Thoracic aorta (tissue), 2 donors: Measurements from ENCODE around the gene TAF4B. TPM values are rescaled to one million over a fixed set of nuclear protein-coding genes. Genes with fewer than 3 reads are reported as not detected.

ENCODE experiments used
- ATAC-seq: fragments of 150-250 bp; one replicate; pipeline ENCODE4 v1.8.0; 2017; ENCODE audit warnings: low read depth; ENCODE audit not compliant: insufficient number of reproducible peaks, low FRiP score
- DNase-seq: peaks from one replicate; pipeline ENCODE4 v3.0.0-alpha.2; 2020; ENCODE audit warnings: low spot score
- H3K27ac ChIP-seq, 2 donors: fragments of 200-600 bp; sonication (generic); 1 replicate in 1 of 2; 2 replicates in 1 of 2; pipeline ENCODE4 v1.5.1; 2016; ENCODE audit warnings: mild to moderate bottlenecking in 2 of 2, moderate library complexity in 2 of 2
- H3K27me3 ChIP-seq: fragments of 200-600 bp; sonication (generic); replicated peaks from 2 replicates; pipeline ENCODE4 v1.6.0; 2016; ENCODE audit warnings: mild to moderate bottlenecking; ENCODE audit not compliant: insufficient read depth
- H3K36me3 ChIP-seq: fragments of 200-600 bp; sonication (generic); one replicate; pipeline ENCODE4 v1.5.1; 2016
- H3K4me1 ChIP-seq, 2 donors: fragments of 200-600 bp; sonication (generic); 1 replicate in 1 of 2; 2 replicates in 1 of 2; pipeline versions ENCODE4 v1.5.1 to v1.6.0; 2016; ENCODE audit warnings: low read depth in 2 of 2, mild to moderate bottlenecking in 1 of 2; ENCODE audit not compliant: control insufficient read depth in 1 of 2
- H3K4me3 ChIP-seq: fragments of 200-600 bp; sonication (generic); 2 replicates; pipeline ENCODE4 v1.5.1; 2016; ENCODE audit warnings: mild to moderate bottlenecking
- H3K9me3 ChIP-seq: fragments of 200-600 bp; sonication (generic); 2 replicates; pipeline ENCODE4 v1.5.1; 2016
- total RNA-seq, 2 donors: library from RNA; depleted of rRNA; stranded (reverse); fragments of >200 nt; gene quantifications; one replicate each; pipeline versions ENCODE4 v1.1.0 to v1.2.3, GENCODE V29; 2016
- TF ChIP-seq, protein P1 (sequence below): fragments of 200-600 bp; sonication (generic); IDR thresholded peaks from one replicate; pipeline ENCODE4 v1.5.1; 2019; ENCODE audit warnings: antibody characterized with exemption

TAF4B gene
- total RNA-seq, 2 donors from 2014 or later = 3.9 to 15.6 TPM

- Histone ChIP-seq H3K27ac (no peak overlapping the region), H3K4me3 (no peak overlapping the region), H3K4me1 (no peaks in the 10 kb centered on the region), H3K36me3 (no peaks in the 10 kb centered on the region), H3K9me3 (peaks cover 5% of the 10 kb centered on the region), H3K27me3 (no peaks in the 10 kb centered on the region)
- ATAC-seq = no peak
- TF ChIP-seq, protein P1, sequence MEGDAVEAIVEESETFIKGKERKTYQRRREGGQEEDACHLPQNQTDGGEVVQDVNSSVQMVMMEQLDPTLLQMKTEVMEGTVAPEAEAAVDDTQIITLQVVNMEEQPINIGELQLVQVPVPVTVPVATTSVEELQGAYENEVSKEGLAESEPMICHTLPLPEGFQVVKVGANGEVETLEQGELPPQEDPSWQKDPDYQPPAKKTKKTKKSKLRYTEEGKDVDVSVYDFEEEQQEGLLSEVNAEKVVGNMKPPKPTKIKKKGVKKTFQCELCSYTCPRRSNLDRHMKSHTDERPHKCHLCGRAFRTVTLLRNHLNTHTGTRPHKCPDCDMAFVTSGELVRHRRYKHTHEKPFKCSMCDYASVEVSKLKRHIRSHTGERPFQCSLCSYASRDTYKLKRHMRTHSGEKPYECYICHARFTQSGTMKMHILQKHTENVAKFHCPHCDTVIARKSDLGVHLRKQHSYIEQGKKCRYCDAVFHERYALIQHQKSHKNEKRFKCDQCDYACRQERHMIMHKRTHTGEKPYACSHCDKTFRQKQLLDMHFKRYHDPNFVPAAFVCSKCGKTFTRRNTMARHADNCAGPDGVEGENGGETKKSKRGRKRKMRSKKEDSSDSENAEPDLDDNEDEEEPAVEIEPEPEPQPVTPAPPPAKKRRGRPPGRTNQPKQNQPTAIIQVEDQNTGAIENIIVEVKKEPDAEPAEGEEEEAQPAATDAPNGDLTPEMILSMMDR = no peak
- no peak for DNase-seq
Measured at GRCh38 chr18:26279428-26279827, 53.2 kb downstream of the TAF4B start.

DNA sequence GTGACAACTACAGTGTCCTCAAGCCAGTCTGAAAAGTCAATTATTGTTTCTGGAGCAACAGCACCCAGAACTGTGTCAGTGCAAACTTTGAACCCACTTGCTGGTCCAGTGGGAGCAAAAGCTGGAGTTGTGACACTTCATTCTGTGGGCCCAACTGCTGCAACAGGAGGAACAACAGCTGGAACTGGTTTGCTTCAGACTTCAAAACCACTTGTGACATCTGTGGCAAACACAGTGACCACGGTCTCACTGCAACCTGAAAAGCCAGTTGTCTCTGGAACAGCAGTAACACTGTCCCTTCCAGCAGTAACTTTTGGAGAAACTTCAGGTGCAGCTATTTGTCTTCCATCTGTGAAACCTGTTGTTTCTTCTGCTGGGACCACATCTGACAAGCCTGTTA is 59.8 kb downstream of the TAF4B start:
- no peak for DNase-seq
- no peaks in the 10 kb centered on the region for H3K4me1 ChIP-seq
- no peak for ATAC-seq
- no peak overlapping the region for H3K27ac ChIP-seq
- no peaks in the 10 kb centered on the region for H3K36me3 ChIP-seq
- no peaks in the 10 kb centered on the region for H3K27me3 ChIP-seq
- no peaks in the 10 kb centered on the region for H3K9me3 ChIP-seq
- H3K4me3 ChIP-seq = no peak overlapping the region
- TF ChIP-seq, protein P1 = no peak

GRCh38 chr18:26287644-26288043 is 61.4 kb downstream of the TAF4B start:
- TF ChIP-seq, protein P1 = no peak
- no peak for ATAC-seq
- no peaks in the 10 kb centered on the region for H3K4me1 ChIP-seq
- no peak overlapping the region for H3K27ac ChIP-seq
- DNase-seq = no peak
- H3K27me3 ChIP-seq = no peaks in the 10 kb centered on the region
- no peaks in the 10 kb centered on the region for H3K36me3 ChIP-seq
- no peaks in the 10 kb centered on the region for H3K9me3 ChIP-seq
- H3K4me3 ChIP-seq = no peak overlapping the region

GRCh38 chr18:26290385-26290784 is 64.1 kb downstream of the TAF4B start:
- H3K9me3 ChIP-seq = no peaks in the 10 kb centered on the region
- DNase-seq = no peak
- TF ChIP-seq, protein P1 = no peak
- H3K27ac ChIP-seq = no peak overlapping the region
- H3K36me3 ChIP-seq = no peaks in the 10 kb centered on the region
- no peaks in the 10 kb centered on the region for H3K27me3 ChIP-seq
- no peaks in the 10 kb centered on the region for H3K4me1 ChIP-seq
- no peak for ATAC-seq
- H3K4me3 ChIP-seq = no peak overlapping the region

- Histone ChIP-seq H3K27ac (no peak overlapping the region), H3K4me3 (no peak overlapping the region), H3K36me3 (no peaks in the 10 kb centered on the region), H3K9me3 (no peaks in the 10 kb centered on the region), H3K4me1 (no peaks in the 10 kb centered on the region), H3K27me3 (no peaks in the 10 kb centered on the region)
- DNase-seq (no peak), ATAC-seq (no peak)
- TF ChIP-seq, protein P1 = no peak
Measured at GRCh38 chr18:26293982-26294381, 67.7 kb downstream of the TAF4B start.
